SJCRH30 (cell line): ENCODE results near the gene NAA10. TPM values are rescaled to one million over a fixed set of nuclear protein-coding genes. Genes with fewer than 3 reads are reported as not detected.

Source experiments
- DNase-seq, 2 experiments: peaks; one replicate each; pipeline ENCODE4 v3.0.0-alpha.2; 2015 to 2020
- H3K27ac ChIP-seq: fragments of 250-450 bp; sonication (Bioruptor Pico); 2 replicates; pipeline ENCODE4 v1.5.1; 2020; ENCODE audit warnings: mild to moderate bottlenecking, moderate library complexity
- H3K27me3 ChIP-seq: fragments of 250-450 bp; sonication (Bioruptor Pico); 2 replicates; pipeline ENCODE4 v1.5.1; 2020; ENCODE audit warnings: mild to moderate bottlenecking, moderate library complexity
- H3K36me3 ChIP-seq: fragments of 250-450 bp; sonication (Bioruptor Pico); 2 replicates; pipeline ENCODE4 v1.5.1; 2020; ENCODE audit warnings: mild to moderate bottlenecking, moderate library complexity
- H3K4me1 ChIP-seq: fragments of 250-450 bp; sonication (Bioruptor Pico); 2 replicates; pipeline ENCODE4 v1.5.1; 2020; ENCODE audit warnings: mild to moderate bottlenecking, moderate library complexity
- H3K4me3 ChIP-seq: fragments of 250-450 bp; sonication (Bioruptor Pico); 2 replicates; pipeline ENCODE4 v1.5.1; 2020; ENCODE audit warnings: mild to moderate bottlenecking, moderate library complexity
- H3K9me3 ChIP-seq: fragments of 250-450 bp; sonication (Bioruptor Pico); replicated peaks from 2 replicates; pipeline ENCODE4 v1.5.1; 2020; ENCODE audit warnings: mild to moderate bottlenecking, moderate library complexity
- total RNA-seq: library from RNA; depleted of rRNA; stranded (reverse); fragments of >200 nt; shearing (Covaris generic); gene quantifications from 2 replicates; pipeline ENCODE4 v1.2.3, GENCODE V29; 2014

The NAA10 gene
- total RNA-seq, 1 experiment from 2014 or later = 58.6 TPM

GRCh38 chrX:153921511-153922446 lies 13.1 kb downstream of the NAA10 start:
- Histone ChIP-seq H3K4me3 (peak overlapping the region; percentile 59), H3K9me3 (no peaks in the 10 kb centered on the region), H3K27ac (peak overlapping the region; percentile 91), H3K36me3 (no peaks in the 10 kb centered on the region), H3K4me1 (peaks cover 6% of the 10 kb centered on the region), H3K27me3 (no peaks in the 10 kb centered on the region)
- DNase-seq = peak; percentile 68 to 70

GRCh38 chrX:153921070-153921469 lies 13.8 kb downstream of the NAA10 start:
- Histone ChIP-seq H3K4me1 (peaks cover 3% of the 10 kb centered on the region), H3K9me3 (no peaks in the 10 kb centered on the region), H3K4me3 (peak overlapping the region; percentile 59), H3K27ac (peak overlapping the region; percentile 91), H3K27me3 (no peaks in the 10 kb centered on the region), H3K36me3 (no peaks in the 10 kb centered on the region)
- DNase-seq = no peak

GRCh38 chrX:153920546-153920945 lies 14.3 kb downstream of the NAA10 start:
- Histone ChIP-seq H3K9me3 (no peaks in the 10 kb centered on the region), H3K27me3 (no peaks in the 10 kb centered on the region), H3K4me3 (no peak overlapping the region; the same call in 1 of the 2 replicates), H3K4me1 (peaks cover 3% of the 10 kb centered on the region), H3K27ac (no peak overlapping the region), H3K36me3 (no peaks in the 10 kb centered on the region)
- no peak for DNase-seq

- H3K4me3 ChIP-seq = no peak overlapping the region
- H3K9me3 ChIP-seq = no peaks in the 10 kb centered on the region
- DNase-seq = no peak
- H3K27me3 ChIP-seq = no peaks in the 10 kb centered on the region
- no peaks in the 10 kb centered on the region for H3K36me3 ChIP-seq
- no peak overlapping the region for H3K27ac ChIP-seq
- peaks cover 3% of the 10 kb centered on the region for H3K4me1 ChIP-seq
These were observed 15.6 kb downstream of the NAA10 start for GRCh38 chrX:153919281-153919680.

- Histone ChIP-seq H3K36me3 (no peaks in the 10 kb centered on the region), H3K27me3 (no peaks in the 10 kb centered on the region), H3K27ac (no peak overlapping the region), H3K9me3 (no peaks in the 10 kb centered on the region), H3K4me3 (no peak overlapping the region), H3K4me1 (peaks cover 3% of the 10 kb centered on the region; the same call in 1 of the 2 replicates)
- no peak for DNase-seq
These were observed 17.0 kb downstream of the NAA10 start for GRCh38 chrX:153917869-153918268.

GRCh38 chrX:153913701-153914100 lies 21.1 kb downstream of the NAA10 start:
- H3K27me3 ChIP-seq = no peaks in the 10 kb centered on the region
- no peak for DNase-seq
- no peak overlapping the region for H3K27ac ChIP-seq
- no peaks in the 10 kb centered on the region for H3K9me3 ChIP-seq
- no peaks in the 10 kb centered on the region for H3K4me1 ChIP-seq
- no peak overlapping the region for H3K4me3 ChIP-seq
- H3K36me3 ChIP-seq = no peaks in the 10 kb centered on the region

GRCh38 chrX:153913211-153913610 lies 21.6 kb downstream of the NAA10 start:
- Histone ChIP-seq H3K27me3 (no peaks in the 10 kb centered on the region), H3K4me1 (no peaks in the 10 kb centered on the region), H3K36me3 (no peaks in the 10 kb centered on the region), H3K4me3 (no peak overlapping the region), H3K9me3 (no peaks in the 10 kb centered on the region), H3K27ac (no peak overlapping the region)
- DNase-seq = no peak

DNA sequence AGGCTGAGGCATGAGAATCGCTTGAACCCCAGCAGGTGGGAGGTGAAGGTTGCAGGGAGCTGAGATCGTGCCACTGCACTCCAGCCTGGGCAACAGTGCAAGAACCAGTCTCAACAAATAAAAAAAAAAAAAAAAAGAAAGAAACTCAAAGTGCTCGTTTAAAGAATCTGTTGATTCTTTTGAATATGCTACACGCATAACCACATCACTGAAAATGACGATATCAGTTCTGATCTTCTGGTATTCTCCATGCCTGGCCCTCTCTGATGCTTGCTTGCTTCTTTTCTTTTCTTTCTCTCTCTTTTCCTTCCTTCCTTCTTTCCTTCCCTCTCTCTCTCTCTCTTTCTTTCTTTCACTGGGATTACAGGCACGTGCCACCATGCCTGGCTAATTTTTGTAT lies 23.0 kb downstream of the NAA10 start:
- H3K36me3 ChIP-seq = no peaks in the 10 kb centered on the region
- no peak overlapping the region for H3K27ac ChIP-seq
- H3K9me3 ChIP-seq = no peaks in the 10 kb centered on the region
- no peaks in the 10 kb centered on the region for H3K4me1 ChIP-seq
- H3K27me3 ChIP-seq = no peaks in the 10 kb centered on the region
- DNase-seq = no peak
- no peak overlapping the region for H3K4me3 ChIP-seq

GRCh38 chrX:153910446-153910845 lies 24.4 kb downstream of the NAA10 start:
- Histone ChIP-seq H3K4me3 (no peak overlapping the region), H3K27ac (no peak overlapping the region), H3K27me3 (no peaks in the 10 kb centered on the region), H3K4me1 (no peaks in the 10 kb centered on the region), H3K36me3 (no peaks in the 10 kb centered on the region), H3K9me3 (no peaks in the 10 kb centered on the region)
- DNase-seq = no peak

DNA sequence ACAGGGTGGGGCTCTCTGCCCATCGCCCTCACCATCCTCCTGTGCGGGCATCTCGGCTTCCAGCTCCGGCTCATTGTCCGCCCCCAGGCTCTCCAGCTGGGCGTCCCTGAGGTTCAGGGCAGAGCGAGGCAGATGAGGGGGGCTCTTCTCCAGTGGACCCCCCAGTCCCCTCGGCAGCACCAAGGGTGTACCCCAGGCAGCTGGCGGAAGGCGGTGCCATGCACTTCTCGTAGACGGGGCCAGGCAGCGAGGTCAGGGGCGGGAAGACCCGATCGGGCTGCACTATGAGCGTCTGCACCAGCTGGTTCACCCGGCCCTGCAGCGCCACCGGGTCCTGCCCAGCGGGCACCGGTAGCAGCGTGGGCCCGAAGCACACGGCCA lies 24.9 kb downstream of the NAA10 start:
- Histone ChIP-seq H3K4me3 (no peak overlapping the region), H3K4me1 (no peaks in the 10 kb centered on the region), H3K27ac (no peak overlapping the region), H3K27me3 (no peaks in the 10 kb centered on the region), H3K36me3 (no peaks in the 10 kb centered on the region), H3K9me3 (no peaks in the 10 kb centered on the region)
- DNase-seq = no peak

GRCh38 chrX:153909024-153909979 lies 25.5 kb downstream of the NAA10 start:
- no peaks in the 10 kb centered on the region for H3K27me3 ChIP-seq
- H3K4me1 ChIP-seq = no peaks in the 10 kb centered on the region
- no peak overlapping the region for H3K4me3 ChIP-seq
- DNase-seq = no peak
- H3K27ac ChIP-seq = no peak overlapping the region
- H3K36me3 ChIP-seq = no peaks in the 10 kb centered on the region
- H3K9me3 ChIP-seq = no peaks in the 10 kb centered on the region

- Histone ChIP-seq H3K27me3 (no peaks in the 10 kb centered on the region), H3K27ac (no peak overlapping the region), H3K36me3 (no peaks in the 10 kb centered on the region), H3K4me3 (no peak overlapping the region), H3K4me1 (no peaks in the 10 kb centered on the region), H3K9me3 (no peaks in the 10 kb centered on the region)
- no peak for DNase-seq
These were observed 26.5 kb downstream of the NAA10 start for GRCh38 chrX:153908219-153908860.

- H3K9me3 ChIP-seq = no peaks in the 10 kb centered on the region
- no peak overlapping the region for H3K27ac ChIP-seq
- H3K4me1 ChIP-seq = peaks cover 3% of the 10 kb centered on the region
- H3K27me3 ChIP-seq = no peaks in the 10 kb centered on the region
- DNase-seq = no peak
- no peaks in the 10 kb centered on the region for H3K36me3 ChIP-seq
- no peak overlapping the region for H3K4me3 ChIP-seq
These were observed 27.4 kb downstream of the NAA10 start for GRCh38 chrX:153907456-153907855.

DNA sequence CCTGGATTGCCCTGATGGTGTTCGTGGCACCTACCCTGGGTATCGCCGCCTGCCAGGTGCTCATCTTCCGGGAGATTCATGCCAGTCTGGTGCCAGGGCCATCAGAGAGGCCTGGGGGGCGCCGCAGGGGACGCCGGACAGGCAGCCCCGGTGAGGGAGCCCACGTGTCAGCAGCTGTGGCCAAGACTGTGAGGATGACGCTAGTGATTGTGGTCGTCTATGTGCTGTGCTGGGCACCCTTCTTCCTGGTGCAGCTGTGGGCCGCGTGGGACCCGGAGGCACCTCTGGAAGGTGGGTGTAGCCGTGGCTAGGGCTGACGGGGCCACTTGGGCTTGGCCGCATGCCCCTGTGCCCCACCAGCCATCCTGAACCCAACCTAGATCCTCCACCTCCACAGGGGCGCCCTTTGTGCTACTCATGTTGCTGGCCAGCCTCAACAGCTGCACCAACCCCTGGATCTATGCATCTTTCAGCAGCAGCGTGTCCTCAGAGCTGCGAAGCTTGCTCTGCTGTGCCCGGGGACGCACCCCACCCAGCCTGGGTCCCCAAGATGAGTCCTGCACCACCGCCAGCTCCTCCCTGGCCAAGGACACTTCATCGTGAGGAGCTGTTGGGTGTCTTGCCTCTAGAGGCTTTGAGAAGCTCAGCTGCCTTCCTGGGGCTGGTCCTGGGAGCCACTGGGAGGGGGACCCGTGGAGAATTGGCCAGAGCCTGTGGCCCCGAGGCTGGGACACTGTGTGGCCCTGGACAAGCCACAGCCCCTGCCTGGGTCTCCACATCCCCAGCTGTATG lies 28.5 kb downstream of the NAA10 start:
- no peaks in the 10 kb centered on the region for H3K36me3 ChIP-seq
- no peak overlapping the region for H3K27ac ChIP-seq
- no peaks in the 10 kb centered on the region for H3K9me3 ChIP-seq
- no peaks in the 10 kb centered on the region for H3K27me3 ChIP-seq
- DNase-seq = no peak
- no peak overlapping the region for H3K4me3 ChIP-seq
- H3K4me1 ChIP-seq = peaks cover 14% of the 10 kb centered on the region
